H9 (cell line): ENCODE data around the gene PMAIP1. TPM values are rescaled to one million over a fixed set of nuclear protein-coding genes. Genes with fewer than 3 reads are reported as not detected.

ENCODE experiments used
- DNase-seq: peaks from one replicate; pipeline ENCODE4 v3.0.0-alpha.2; 2017
- H2AFZ ChIP-seq: one replicate; pipeline ENCODE4 v1.6.1; 2013; ENCODE audit warnings: mild to moderate bottlenecking, low read length, control low read depth, moderate library complexity
- H2AK5ac ChIP-seq: 2 replicates; pipeline ENCODE4 v1.6.1; 2013; ENCODE audit warnings: low read length, control low read depth, mixed read lengths; ENCODE audit not compliant: insufficient read length
- H2BK120ac ChIP-seq: one replicate; pipeline ENCODE4 v1.6.1; 2013; ENCODE audit warnings: low read depth, mild to moderate bottlenecking, low read length, control low read depth, inconsistent platforms; ENCODE audit not compliant: poor library complexity, severe bottlenecking
- H2BK12ac ChIP-seq: 2 replicates; pipeline ENCODE4 v1.6.1; 2013; ENCODE audit warnings: low read length, control low read depth, mixed read lengths, low read depth; ENCODE audit not compliant: insufficient read length
- H2BK15ac ChIP-seq: 2 replicates; pipeline ENCODE4 v1.6.1; 2013; ENCODE audit warnings: low read depth, low read length, control low read depth
- H2BK20ac ChIP-seq: one replicate; pipeline ENCODE4 v1.6.1; 2013; ENCODE audit warnings: low read depth, mild to moderate bottlenecking, low read length, control low read depth, inconsistent platforms; ENCODE audit not compliant: poor library complexity, severe bottlenecking
- H2BK5ac ChIP-seq: 2 replicates; pipeline ENCODE4 v1.6.1; 2013; ENCODE audit warnings: low read length, control low read depth, mixed read lengths; ENCODE audit not compliant: insufficient read length
- H3K14ac ChIP-seq: 2 replicates; pipeline ENCODE4 v1.6.1; 2013; ENCODE audit warnings: low read length, control low read depth; ENCODE audit not compliant: insufficient read depth
- H3K18ac ChIP-seq: 2 replicates; pipeline ENCODE4 v1.6.1; 2013; ENCODE audit warnings: low read depth, mild to moderate bottlenecking, mixed read lengths, low read length, control low read depth; ENCODE audit not compliant: insufficient read length
- H3K23ac ChIP-seq: 2 replicates; pipeline ENCODE4 v1.6.1; 2013; ENCODE audit warnings: low read length, control low read depth, mixed read lengths, low read depth; ENCODE audit not compliant: insufficient read length
- H3K23me2 ChIP-seq: 2 replicates; pipeline ENCODE4 v1.6.1; 2013; ENCODE audit warnings: low read depth, mild to moderate bottlenecking, mixed read lengths, low read length, control low read depth; ENCODE audit not compliant: insufficient read length, poor library complexity, severe bottlenecking
- H3K27ac ChIP-seq: 2 replicates; pipeline ENCODE4 v1.5.1; 2013; ENCODE audit warnings: low read length, control low read depth, mixed read lengths, low read depth; ENCODE audit not compliant: insufficient read length
- H3K27me3 ChIP-seq: 2 replicates; pipeline ENCODE4 v1.6.1; 2013; ENCODE audit warnings: low read length, control low read depth, inconsistent platforms; ENCODE audit not compliant: insufficient read depth
- H3K4ac ChIP-seq: 2 replicates; pipeline ENCODE4 v1.6.1; 2013; ENCODE audit warnings: low read depth, mild to moderate bottlenecking, control low read depth, inconsistent platforms, low read length, moderate library complexity
- H3K4me1 ChIP-seq: 2 replicates; pipeline ENCODE4 v1.6.1; 2013; ENCODE audit warnings: low read length, control low read depth, inconsistent platforms; ENCODE audit not compliant: insufficient read depth
- H3K4me2 ChIP-seq: 2 replicates; pipeline ENCODE4 v1.6.1; 2013; ENCODE audit warnings: low read length, control low read depth, mixed read lengths; ENCODE audit not compliant: insufficient read length, insufficient read depth
- H3K56ac ChIP-seq: 2 replicates; pipeline ENCODE4 v1.6.1; 2013; ENCODE audit warnings: low read depth, mild to moderate bottlenecking, mixed read lengths, low read length, control low read depth; ENCODE audit not compliant: insufficient read length
- H3K79me1 ChIP-seq: 2 replicates; pipeline ENCODE4 v1.6.1; 2013; ENCODE audit warnings: low read depth, mild to moderate bottlenecking, moderate library complexity, low read length, control low read depth, inconsistent platforms; ENCODE audit not compliant: insufficient read depth, poor library complexity, severe bottlenecking
- H3K79me2 ChIP-seq: 2 replicates; pipeline ENCODE4 v1.6.1; 2013; ENCODE audit warnings: low read length, control low read depth, inconsistent platforms; ENCODE audit not compliant: insufficient read depth
- H3K9ac ChIP-seq: 2 replicates; pipeline ENCODE4 v1.6.1; 2013; ENCODE audit warnings: low read length, control low read depth, mixed read lengths; ENCODE audit not compliant: insufficient read length; ENCODE audit errors: extremely low read depth
- H3K9me3 ChIP-seq: one replicate; pipeline ENCODE4 v1.6.1; 2013; ENCODE audit warnings: low read depth, low read length, inconsistent platforms; ENCODE audit not compliant: control insufficient read depth
- H3T11ph ChIP-seq: one replicate; pipeline ENCODE4 v1.6.1; 2013; ENCODE audit warnings: mild to moderate bottlenecking, low read length, control low read depth, inconsistent platforms
- H4K20me1 ChIP-seq: one replicate; pipeline ENCODE4 v1.6.1; 2013; ENCODE audit not compliant: control insufficient read depth, insufficient read length, insufficient read depth
- H4K5ac ChIP-seq: 2 replicates; pipeline ENCODE4 v1.6.1; 2013; ENCODE audit warnings: low read depth, mild to moderate bottlenecking, mixed read lengths, low read length, control low read depth; ENCODE audit not compliant: insufficient read length
- H4K8ac ChIP-seq: replicated peaks from 2 replicates; pipeline ENCODE4 v1.6.1; 2013; ENCODE audit warnings: low read length, control low read depth, mixed read lengths, low read depth; ENCODE audit not compliant: insufficient read length
- H4K91ac ChIP-seq: 2 replicates; pipeline ENCODE4 v1.6.1; 2013; ENCODE audit warnings: low read depth, mild to moderate bottlenecking, moderate library complexity, mixed read lengths, low read length, control low read depth; ENCODE audit not compliant: insufficient read length
- H3K27ac Mint-ChIP-seq, 3 experiments: 2 replicates in 2 of 3; 3 replicates in 1 of 3; pipeline ENCODE4 v1.8.0; 2020 to 2021; ENCODE audit warnings: mixed read lengths in 3 of 3, mild to moderate bottlenecking in 1 of 3, moderate library complexity in 1 of 3
- H3K27me3 Mint-ChIP-seq: 2 replicates; pipeline ENCODE4 v1.8.0; 2021; ENCODE audit warnings: low read depth, mild to moderate bottlenecking, moderate library complexity, mixed read lengths
- H3K36me3 Mint-ChIP-seq, 3 experiments: 2 replicates in 2 of 3; 3 replicates in 1 of 3; pipeline ENCODE4 v1.8.0; 2020 to 2021; ENCODE audit warnings: low read depth in 3 of 3, mixed read lengths in 3 of 3; ENCODE audit not compliant: insufficient read depth in 1 of 3
- H3K4me1 Mint-ChIP-seq, 2 experiments: 2 replicates each; pipeline ENCODE4 v1.8.0; 2020; ENCODE audit warnings: mixed read lengths in 2 of 2
- H3K4me3 Mint-ChIP-seq, 2 experiments: 2 replicates in 1 of 2; 3 replicates in 1 of 2; pipeline ENCODE4 v1.8.0; 2020 to 2021; ENCODE audit warnings: mild to moderate bottlenecking in 2 of 2, mixed read lengths in 2 of 2, moderate library complexity in 1 of 2
- H3K9me3 Mint-ChIP-seq, 2 experiments: 2 replicates in 1 of 2; 3 replicates in 1 of 2; pipeline ENCODE4 v1.8.0; 2020; ENCODE audit warnings: mild to moderate bottlenecking in 2 of 2, mixed read lengths in 2 of 2, moderate library complexity in 1 of 2
- WGBS: extraction: QIAGEN DNeasy Blood & Tissue Kit; methylation state at CpG from one replicate; pipeline ENCODE4 v1.1.7; 2013; ENCODE audit warnings: missing lambda C conversion rate, low lambda C conversion rate, mixed read lengths; ENCODE audit not compliant: insufficient read length; ENCODE audit errors: extremely low coverage; 5-methylcytosine and 5-hydroxymethylcytosine counted together
- total RNA-seq: library from RNA; stranded (reverse); gene quantifications from 2 replicates; pipeline ENCODE4 v1.2.1, GENCODE V29; 2021
- TF ChIP-seq, protein P1 (sequence below): fragments of 200-600 bp; sonication (generic); conservative IDR thresholded peaks from 3 replicates; pipeline ENCODE4 v1.8.0; 2021; ENCODE audit warnings: antibody characterized with exemption, mild to moderate bottlenecking

The PMAIP1 gene
- total RNA-seq, 1 experiment from 2014 or later: 152 TPM

DNA sequence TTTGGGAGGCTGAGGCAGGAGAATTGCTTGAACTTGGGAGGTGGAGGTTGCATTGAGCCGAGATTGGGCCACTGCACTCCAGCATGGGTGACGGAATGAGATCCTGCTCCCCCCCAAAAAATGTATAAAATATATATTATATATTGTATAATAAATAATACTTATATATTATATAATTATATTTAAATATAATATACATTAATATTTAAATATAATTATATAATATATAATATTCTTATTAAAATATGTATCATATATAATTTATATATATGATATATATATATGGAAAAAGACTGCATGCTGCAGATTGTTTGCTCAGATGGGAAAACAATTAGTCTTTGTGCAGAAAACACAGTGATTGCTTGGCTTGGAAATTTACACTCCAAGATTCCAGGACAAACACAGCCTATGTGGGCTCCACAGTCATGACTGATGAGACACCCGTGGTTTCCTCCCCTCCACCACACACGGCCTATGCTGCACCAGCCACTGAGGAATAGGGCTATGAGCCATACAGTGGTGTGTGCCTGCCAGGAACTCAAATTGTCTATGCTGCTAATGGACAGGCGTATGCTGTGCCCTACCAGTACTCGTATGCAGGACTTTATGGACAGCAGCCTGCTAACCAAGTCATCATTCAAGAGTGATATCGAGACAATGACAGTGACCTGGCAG is 30.0 kb downstream of the PMAIP1 start:
- H3K14ac ChIP-seq: no peak overlapping the region
- no peaks in the 10 kb centered on the region for H3K23me2 ChIP-seq
- no peak overlapping the region for H4K8ac ChIP-seq
- DNase-seq: no peak
- H3K79me1 ChIP-seq: no peaks in the 10 kb centered on the region
- H4K5ac ChIP-seq: no peak overlapping the region
- no peaks in the 10 kb centered on the region for H3K4me1 ChIP-seq
- H3K27ac ChIP-seq: no peak overlapping the region
- H2BK5ac ChIP-seq: no peak overlapping the region
- Mint-ChIP-seq H3K27me3 (no peaks in the 10 kb centered on the region), H3K27ac (no peak overlapping the region), H3K4me3 (no peak overlapping the region), H3K9me3 (no peaks in the 10 kb centered on the region), H3K36me3 (no peaks in the 10 kb centered on the region), H3K4me1 (no peaks in the 10 kb centered on the region)
- no peaks in the 10 kb centered on the region for H3K9me3 ChIP-seq
- no peak overlapping the region for H2BK15ac ChIP-seq
- H4K91ac ChIP-seq: no peak overlapping the region
- no peak overlapping the region for H3K18ac ChIP-seq
- no peak overlapping the region for H3K23ac ChIP-seq
- no peak overlapping the region for H3K56ac ChIP-seq
- TF ChIP-seq, protein P1, sequence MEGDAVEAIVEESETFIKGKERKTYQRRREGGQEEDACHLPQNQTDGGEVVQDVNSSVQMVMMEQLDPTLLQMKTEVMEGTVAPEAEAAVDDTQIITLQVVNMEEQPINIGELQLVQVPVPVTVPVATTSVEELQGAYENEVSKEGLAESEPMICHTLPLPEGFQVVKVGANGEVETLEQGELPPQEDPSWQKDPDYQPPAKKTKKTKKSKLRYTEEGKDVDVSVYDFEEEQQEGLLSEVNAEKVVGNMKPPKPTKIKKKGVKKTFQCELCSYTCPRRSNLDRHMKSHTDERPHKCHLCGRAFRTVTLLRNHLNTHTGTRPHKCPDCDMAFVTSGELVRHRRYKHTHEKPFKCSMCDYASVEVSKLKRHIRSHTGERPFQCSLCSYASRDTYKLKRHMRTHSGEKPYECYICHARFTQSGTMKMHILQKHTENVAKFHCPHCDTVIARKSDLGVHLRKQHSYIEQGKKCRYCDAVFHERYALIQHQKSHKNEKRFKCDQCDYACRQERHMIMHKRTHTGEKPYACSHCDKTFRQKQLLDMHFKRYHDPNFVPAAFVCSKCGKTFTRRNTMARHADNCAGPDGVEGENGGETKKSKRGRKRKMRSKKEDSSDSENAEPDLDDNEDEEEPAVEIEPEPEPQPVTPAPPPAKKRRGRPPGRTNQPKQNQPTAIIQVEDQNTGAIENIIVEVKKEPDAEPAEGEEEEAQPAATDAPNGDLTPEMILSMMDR: no peak
- H3K9ac ChIP-seq: no peak overlapping the region
- no peaks in the 10 kb centered on the region; the same call in 1 of the 2 replicates for H3K27me3 ChIP-seq
- H2BK12ac ChIP-seq: no peak overlapping the region
- no peak overlapping the region for H2BK20ac ChIP-seq
- no peak overlapping the region for H3K4ac ChIP-seq
- H2AFZ ChIP-seq: no peak overlapping the region
- no peak overlapping the region for H2AK5ac ChIP-seq
- no peak overlapping the region for H3T11ph ChIP-seq
- H4K20me1 ChIP-seq: no peaks in the 10 kb centered on the region
- no CpG with 5 or more reads among the region's 7 CpGs for WGBS
- H3K79me2 ChIP-seq: no peaks in the 10 kb centered on the region
- H2BK120ac ChIP-seq: no peak overlapping the region
- H3K4me2 ChIP-seq: no peak overlapping the region
